ENCODE data around the gene TMEM123. TPM values are rescaled to one million over a fixed set of nuclear protein-coding genes. Genes with fewer than 3 reads are reported as not detected.

The TMEM123 gene
- total and polyA plus RNA-seq, 2 of the 4 experiments (the other 2 are of a cell fraction) = 96.9 to 127 TPM

DNA sequence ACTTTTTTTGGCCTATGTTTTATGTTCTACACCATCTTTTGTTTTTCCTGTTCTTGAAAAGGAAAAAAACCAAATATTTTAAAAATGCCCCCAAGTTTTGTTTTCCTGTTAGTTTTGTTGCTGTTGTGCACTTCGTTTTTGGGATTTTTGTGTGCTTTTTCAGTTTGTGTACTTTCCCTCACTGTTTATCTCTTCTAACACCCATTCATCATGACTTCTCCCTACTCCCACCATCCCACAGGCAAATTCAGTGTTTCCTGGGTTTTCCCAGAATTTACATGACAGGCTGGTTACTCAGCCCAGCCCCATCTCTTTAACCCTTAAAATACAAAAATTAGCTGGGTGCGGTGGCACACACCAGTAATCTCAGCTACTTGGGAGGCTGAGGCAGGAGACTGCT is 15.6 kb downstream of the TMEM123 start:
- H3K4me1 ChIP-seq (ENCODE audit: control insufficient read depth, insufficient read depth, low read length) = peaks cover 4% of the 10 kb centered on the region
- H2BK120ac ChIP-seq (ENCODE audit: low read depth, low read length) = no peak overlapping the region
- ChIA-PET POLR2A (ENCODE audit: unreplicated experiment) (no interaction called here), CTCF (no interaction called here)
- H4K5ac ChIP-seq (ENCODE audit: low read depth, low read length) = no peak overlapping the region
- no peak overlapping the region for H2AK9ac ChIP-seq (replicated peaks; ENCODE audit: low read depth, low read length, poor library complexity)
- no peak overlapping the region for H2BK15ac ChIP-seq (ENCODE audit: low read depth, low read length)
- H4K20me1 ChIP-seq (ENCODE audit: insufficient read depth, low read length) = no peaks in the 10 kb centered on the region
- no peak overlapping the region for H3K9ac ChIP-seq (ENCODE audit: low read depth, low read length)
- no peaks in the 10 kb centered on the region for H3K27me3 ChIP-seq (ENCODE audit: control insufficient read depth, insufficient read depth, low read length)
- H2BK5ac ChIP-seq (ENCODE audit: low read depth, low read length, poor library complexity, severe bottlenecking) = no peak overlapping the region
- no peak overlapping the region for H2AK5ac ChIP-seq (ENCODE audit: low read depth, low read length)
- H3K27ac ChIP-seq (ENCODE audit: insufficient read depth, low read length) = no peak overlapping the region
- no peak for ATAC-seq (ENCODE audit: low read depth)
- BruUV-seq (replicated peaks) = no TSS peak
- H3K23ac ChIP-seq (ENCODE audit: low read depth, low read length) = no peak overlapping the region
- intact Hi-C loops (cut with micrococcal nuclease) (loop anchor here (5.0 kb wide), 1 partner anchor 40 kb away; no protein-coding TSS in a partner anchor), in situ Hi-C loops (cut with MboI; ENCODE audit: low sequenced_read_pairs) (no loop called here), dilution Hi-C loops (cut with HindIII; ENCODE audit: low sequenced_read_pairs, unreplicated experiment) (no loop called here)
- H3K9me1 ChIP-seq (ENCODE audit: insufficient read depth, low read length) = no peaks in the 10 kb centered on the region; the same call in none of the 2 replicates
- H3K9me3 ChIP-seq (ENCODE audit: control insufficient read depth, insufficient read depth, low read length) = peaks cover 2% of the 10 kb centered on the region; the same call in 1 of the 2 replicates
- H2AFZ ChIP-seq (replicated peaks; ENCODE audit: low read length, poor library complexity) = no peak overlapping the region
- no peak overlapping the region for H3K4me3 ChIP-seq (ENCODE audit: insufficient read depth, low read depth, low read length)
- no CpG with 5 or more reads among the region's 2 CpGs for WGBS, 2 experiments (ENCODE audit: extremely low coverage in 2 of 2, insufficient read length in 1 of 2)
- no peak overlapping the region for H3K56ac ChIP-seq (ENCODE audit: extremely low read depth, insufficient read depth, low read length)
- H2BK20ac ChIP-seq (ENCODE audit: low read depth, low read length) = no peak overlapping the region
- no peak overlapping the region for H3K14ac ChIP-seq (replicated peaks; ENCODE audit: low read depth, low read length)
- TF ChIP-seq SMC3 (IDR thresholded peaks at IDR 0.05; ENCODE audit: low read depth, low read length) = no peak
- TF ChIP-seq NFE2L2 (IDR thresholded peaks at IDR 0.05; ENCODE audit: low read depth, low read length) = no peak
- TF ChIP-seq CHD1 (IDR thresholded peaks at IDR 0.05; ENCODE audit: low read depth, low read length) = no peak
- TF ChIP-seq MXI1 (IDR thresholded peaks at IDR 0.05; ENCODE audit: borderline replicate concordance, low read depth, low read length) = no peak
- TF ChIP-seq BHLHE40 (IDR thresholded peaks at IDR 0.05; ENCODE audit: low read depth, low read length) = no peak
- no peak for TF ChIP-seq FOS (IDR thresholded peaks at IDR 0.05; ENCODE audit: low read depth, low read length)
- TF ChIP-seq RFX5 (IDR thresholded peaks at IDR 0.05; ENCODE audit: low read depth, low read length) = no peak
- no peak for TF ChIP-seq MAFK (IDR thresholded peaks at IDR 0.05; ENCODE audit: low read depth, low read length)
- TF ChIP-seq RCOR1 (IDR thresholded peaks at IDR 0.05; ENCODE audit: insufficient replicate concordance, low read length) = no peak
- TF ChIP-seq MAZ (IDR thresholded peaks at IDR 0.05; ENCODE audit: borderline replicate concordance, low read depth, low read length) = no peak
- no peak for TF ChIP-seq POLR2A (IDR thresholded peaks at IDR 0.05; ENCODE audit: low read depth, low read length)
- TF ChIP-seq USF2 (IDR thresholded peaks at IDR 0.05; ENCODE audit: low read depth, low read length) = no peak
- TF ChIP-seq RAD21 (IDR thresholded peaks at IDR 0.05; ENCODE audit: low read length) = no peak
- no peak overlapping the region for H3K18ac ChIP-seq (ENCODE audit: low read depth, low read length)
- peaks cover 1% of the 10 kb centered on the region for H3K36me3 ChIP-seq (ENCODE audit: control insufficient read depth, insufficient read depth, low read length)
- no peak overlapping the region for H4K91ac ChIP-seq (ENCODE audit: insufficient read depth, low read depth, low read length)
- no peak overlapping the region for H3K4me2 ChIP-seq (ENCODE audit: low read depth, low read length)
- peaks cover 17 to 54% of the 10 kb centered on the region in 2 experiments; a peak in 3 of 4 replicates for H3K79me1 ChIP-seq (ENCODE audit: low read depth in 1 of 2, low read length in 2 of 2)
- DNase-seq = peak; percentile 41
- no peak overlapping the region for H4K8ac ChIP-seq (ENCODE audit: low read depth in 2 of 2, low read length in 2 of 2)
- no peak overlapping the region for H3K4ac ChIP-seq (ENCODE audit: low read depth, low read length)
